C4-2B (cell line): Measurements from ENCODE around the gene PCF11.

Experiments
- ZFX ChIP-seq: fragments of 450-650 bp; IDR thresholded peaks from 2 replicates; pipeline ENCODE4 v1.6.1; 2017
- TF ChIP-seq, protein P1 (sequence below): fragments of 450-650 bp; conservative IDR thresholded peaks from 2 replicates; pipeline ENCODE4 v1.5.1; 2017; ENCODE audit warnings: mild to moderate bottlenecking

- TF ChIP-seq, protein P1, sequence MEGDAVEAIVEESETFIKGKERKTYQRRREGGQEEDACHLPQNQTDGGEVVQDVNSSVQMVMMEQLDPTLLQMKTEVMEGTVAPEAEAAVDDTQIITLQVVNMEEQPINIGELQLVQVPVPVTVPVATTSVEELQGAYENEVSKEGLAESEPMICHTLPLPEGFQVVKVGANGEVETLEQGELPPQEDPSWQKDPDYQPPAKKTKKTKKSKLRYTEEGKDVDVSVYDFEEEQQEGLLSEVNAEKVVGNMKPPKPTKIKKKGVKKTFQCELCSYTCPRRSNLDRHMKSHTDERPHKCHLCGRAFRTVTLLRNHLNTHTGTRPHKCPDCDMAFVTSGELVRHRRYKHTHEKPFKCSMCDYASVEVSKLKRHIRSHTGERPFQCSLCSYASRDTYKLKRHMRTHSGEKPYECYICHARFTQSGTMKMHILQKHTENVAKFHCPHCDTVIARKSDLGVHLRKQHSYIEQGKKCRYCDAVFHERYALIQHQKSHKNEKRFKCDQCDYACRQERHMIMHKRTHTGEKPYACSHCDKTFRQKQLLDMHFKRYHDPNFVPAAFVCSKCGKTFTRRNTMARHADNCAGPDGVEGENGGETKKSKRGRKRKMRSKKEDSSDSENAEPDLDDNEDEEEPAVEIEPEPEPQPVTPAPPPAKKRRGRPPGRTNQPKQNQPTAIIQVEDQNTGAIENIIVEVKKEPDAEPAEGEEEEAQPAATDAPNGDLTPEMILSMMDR, result no peak
- TF ChIP-seq ZFX, result peak; percentile 50; the same call in 1 of the 2 replicates
Observed at GRCh38 chr11:83157594-83158356, 844 bp downstream of the PCF11 start.
